Activated T-cell treated with anti-CD3 and anti-CD28 coated beads for 4 hours (primary cell): ENCODE data around the gene LOC128125822.

Experiments used
- DNase-seq: peaks from one replicate; pipeline ENCODE4 v3.0.0-alpha.2; 2020

Gene LOC128125822

GRCh38 chr6:63558278-63558677 is 14.0 kb upstream of the LOC128125822 start:
- no peak for DNase-seq

GRCh38 chr6:63560801-63561287 is 11.4 kb upstream of the LOC128125822 start:
- DNase-seq = no peak

- no peak for DNase-seq
Measured at GRCh38 chr6:63561288-63561687, 11.0 kb upstream of the LOC128125822 start.

- no peak for DNase-seq
Measured at GRCh38 chr6:63563235-63563634, 9.0 kb upstream of the LOC128125822 start.

- no peak for DNase-seq
Measured at GRCh38 chr6:63565058-63565726, 7.1 kb upstream of the LOC128125822 start.

- no peak for DNase-seq
Measured at GRCh38 chr6:63565727-63566596, 6.3 kb upstream of the LOC128125822 start.

- DNase-seq = no peak
Measured at GRCh38 chr6:63567966-63568365, 4.3 kb upstream of the LOC128125822 start.

- DNase-seq = no peak
Measured at GRCh38 chr6:63571361-63572043, 778 bp upstream of the LOC128125822 start.

- DNase-seq = no peak
Measured at GRCh38 chr6:63572747-63573075, 431 bp downstream of the LOC128125822 start.

GRCh38 chr6:63573076-63573898 is 1.0 kb downstream of the LOC128125822 start:
- peak; percentile 44 for DNase-seq

- peak; percentile 29 for DNase-seq
Measured at GRCh38 chr6:63573899-63574553, 1.7 kb downstream of the LOC128125822 start.

- DNase-seq = no peak
Measured at GRCh38 chr6:63574554-63574900, 2.2 kb downstream of the LOC128125822 start.

GRCh38 chr6:63576147-63576772 is 4.0 kb downstream of the LOC128125822 start:
- DNase-seq = no peak

GRCh38 chr6:63576985-63577712 is 4.9 kb downstream of the LOC128125822 start:
- DNase-seq = no peak

GRCh38 chr6:63578757-63579156 is 6.5 kb downstream of the LOC128125822 start:
- no peak for DNase-seq

- no peak for DNase-seq
Measured at GRCh38 chr6:63579937-63580703, 7.8 kb downstream of the LOC128125822 start.

- DNase-seq = no peak
Measured at GRCh38 chr6:63580704-63580961, 8.4 kb downstream of the LOC128125822 start.

GRCh38 chr6:63581355-63582013 is 9.2 kb downstream of the LOC128125822 start:
- DNase-seq = no peak

- DNase-seq = no peak
Measured at GRCh38 chr6:63582579-63583231, 10.4 kb downstream of the LOC128125822 start.
